Naive thymus-derived CD4-positive, alpha-beta T cell (primary cell): ENCODE data around the gene NRXN3. TPM values are rescaled to one million over a fixed set of nuclear protein-coding genes. Genes with fewer than 3 reads are reported as not detected.

ENCODE experiments used
- ATAC-seq: fragments of 150-1000 bp; cut with Tn5 transposase; 2 replicates; pipeline ENCODE4 v1.10.0; 2021; ENCODE audit warnings: mild to moderate bottlenecking, moderate library complexity
- CTCF ChIA-PET: fragments of 350-600 bp; sonication (Branson Sonifier 250); formaldehyde crosslinking; loops from one replicate; lab custom pipeline; 2021; ENCODE audit warnings: antibody characterized with exemption; lab: Charles Lee
- POLR2A ChIA-PET: fragments of 350-600 bp; sonication (Branson Sonifier 250); formaldehyde crosslinking; loops from one replicate; lab custom pipeline; 2021; ENCODE audit warnings: antibody characterized with exemption, inconsistent platforms; lab: Charles Lee
- DNase-seq, 9 donors: peaks; one replicate each; pipeline versions ENCODE4 v3.0.0 to v3.0.0-alpha.2; 2020 to 2022; ENCODE audit warnings: mixed read lengths in 1 of 9
- H3K27ac ChIP-seq: one replicate; pipeline ENCODE4 v1.7.0; 2013; ENCODE audit warnings: mild to moderate bottlenecking, low read depth, low read length, moderate library complexity
- H3K27me3 ChIP-seq, 2 donors: one replicate each; pipeline ENCODE4 v1.7.0; 2013; ENCODE audit warnings: low read length in 2 of 2, mild to moderate bottlenecking in 2 of 2, moderate library complexity in 2 of 2; ENCODE audit not compliant: control insufficient read depth in 2 of 2, insufficient read depth in 2 of 2
- H3K36me3 ChIP-seq, 3 experiments: 1 replicate in 2 of 3; 2 replicates in 1 of 3; pipeline ENCODE4 v1.7.0; 2013; ENCODE audit warnings: low read length in 3 of 3, mild to moderate bottlenecking in 3 of 3, moderate library complexity in 1 of 3; ENCODE audit not compliant: insufficient read depth in 3 of 3, control insufficient read depth in 2 of 3
- H3K4me1 ChIP-seq, 2 donors: one replicate each; pipeline ENCODE4 v1.7.0; 2013; ENCODE audit warnings: low read length in 2 of 2, mild to moderate bottlenecking in 2 of 2, moderate library complexity in 1 of 2; ENCODE audit not compliant: control insufficient read depth in 2 of 2, insufficient read depth in 2 of 2
- H3K4me3 ChIP-seq: 2 replicates; pipeline ENCODE4 v1.7.0; 2013; ENCODE audit warnings: mild to moderate bottlenecking, low read length
- H3K9me3 ChIP-seq, 3 experiments: 1 replicate in 2 of 3; 2 replicates in 1 of 3; pipeline ENCODE4 v1.7.0; 2013; ENCODE audit warnings: low read length in 3 of 3; ENCODE audit not compliant: control insufficient read depth in 2 of 3
- H3K27ac Mint-ChIP-seq, 9 donors: one replicate each; pipeline ENCODE4 v1.8.0; 2020 to 2022; ENCODE audit warnings: mixed read lengths in 9 of 9, mild to moderate bottlenecking in 8 of 9, moderate library complexity in 5 of 9, inconsistent platforms in 2 of 9
- H3K27me3 Mint-ChIP-seq, 5 donors: one replicate each; pipeline ENCODE4 v1.8.0; 2021 to 2022; ENCODE audit warnings: mixed read lengths in 5 of 5, mild to moderate bottlenecking in 1 of 5
- H3K36me3 Mint-ChIP-seq, 5 donors: one replicate each; pipeline ENCODE4 v1.8.0; 2020 to 2022; ENCODE audit warnings: mixed read lengths in 5 of 5, mild to moderate bottlenecking in 3 of 5, inconsistent platforms in 1 of 5
- H3K4me1 Mint-ChIP-seq, 7 donors: one replicate each; pipeline ENCODE4 v1.8.0; 2020 to 2022; ENCODE audit warnings: mixed read lengths in 7 of 7, mild to moderate bottlenecking in 3 of 7, inconsistent platforms in 1 of 7
- H3K4me3 Mint-ChIP-seq, 10 donors: one replicate each; pipeline ENCODE4 v1.8.0; 2020 to 2022; ENCODE audit warnings: mild to moderate bottlenecking in 10 of 10, mixed read lengths in 10 of 10, moderate library complexity in 6 of 10, inconsistent platforms in 2 of 10
- H3K9me3 Mint-ChIP-seq, 11 donors: one replicate each; pipeline ENCODE4 v1.8.0; 2020 to 2022; ENCODE audit warnings: mixed read lengths in 11 of 11, mild to moderate bottlenecking in 4 of 11, inconsistent platforms in 1 of 11, moderate library complexity in 1 of 11
- intact Hi-C, 2 donors: fragments of 100-400 bp; cut with micrococcal nuclease; formaldehyde crosslinking; loops; one replicate each; pipeline ENCODE4 v1.15.1; 2023
- polyA plus RNA-seq, 2 donors: library from polyadenylated mRNA; unstranded; fragments of 300-500 nt; fragmentation: Illumina TruSeq; gene quantifications; one replicate each; pipeline ENCODE4 v1.2.3, GENCODE V29; 2021
- total RNA-seq, 6 experiments: library from RNA in 5 of 6; stranded (reverse) in 5 of 6; gene quantifications; 1 replicate in 5 of 6; 2 replicates in 1 of 6; pipeline ENCODE4 v1.2.3 and lab custom pipeline; 2021 to 2026

Gene NRXN3
- total and polyA plus RNA-seq, 7 experiments from 2014 or later = not detected

- CTCF ChIA-PET = no interaction called here
- H3K4me3 ChIP-seq = no peak overlapping the region
- no peaks in the 10 kb centered on the region for H3K9me3 ChIP-seq
- Mint-ChIP-seq H3K36me3 (no peaks in the 10 kb centered on the region), H3K9me3 (peaks cover 0 to 23% (median 8%) of the 10 kb centered on the region in 11 donors), H3K27ac (no peak overlapping the region), H3K27me3 (no peaks in the 10 kb centered on the region), H3K4me1 (no peaks in the 10 kb centered on the region), H3K4me3 (no peak overlapping the region)
- no peaks in the 10 kb centered on the region for H3K4me1 ChIP-seq
- H3K36me3 ChIP-seq = no peaks in the 10 kb centered on the region
- no peak for ATAC-seq
- H3K27me3 ChIP-seq = no peaks in the 10 kb centered on the region
- POLR2A ChIA-PET = no interaction called here
- H3K27ac ChIP-seq = no peak overlapping the region
- intact Hi-C loops = no loop called here
- no peak for DNase-seq
These were observed 1384.6 kb downstream of the NRXN3 start for GRCh38 chr14:79554816-79555215.

GRCh38 chr14:79555429-79555828, 1385.3 kb downstream of the NRXN3 start:
- Histone ChIP-seq H3K27me3 (no peaks in the 10 kb centered on the region), H3K9me3 (no peaks in the 10 kb centered on the region), H3K4me1 (no peaks in the 10 kb centered on the region), H3K36me3 (no peaks in the 10 kb centered on the region), H3K27ac (no peak overlapping the region), H3K4me3 (no peak overlapping the region)
- Mint-ChIP-seq H3K4me3 (no peak overlapping the region), H3K4me1 (no peaks in the 10 kb centered on the region), H3K27me3 (no peaks in the 10 kb centered on the region), H3K9me3 (peaks cover 0 to 23% (median 8%) of the 10 kb centered on the region in 11 donors), H3K27ac (no peak overlapping the region), H3K36me3 (no peaks in the 10 kb centered on the region)
- DNase-seq (no peak), ATAC-seq (no peak)
- POLR2A ChIA-PET = no interaction called here
- CTCF ChIA-PET = no interaction called here
- intact Hi-C loops = no loop called here

- DNase-seq = no peak
These were observed 1387.1 kb downstream of the NRXN3 start for GRCh38 chr14:79557309-79557708.

GRCh38 chr14:79562185-79562584, 1392.0 kb downstream of the NRXN3 start:
- peaks cover 0 to 24% (median 5%) of the 10 kb centered on the region in 11 donors for H3K9me3 Mint-ChIP-seq
- intact Hi-C loops = no loop called here
- H3K27ac Mint-ChIP-seq = no peak overlapping the region
- H3K4me3 ChIP-seq = no peak overlapping the region
- H3K4me3 Mint-ChIP-seq = no peak overlapping the region
- H3K9me3 ChIP-seq = no peaks in the 10 kb centered on the region
- CTCF ChIA-PET = no interaction called here
- no peaks in the 10 kb centered on the region for H3K36me3 ChIP-seq
- H3K36me3 Mint-ChIP-seq = no peaks in the 10 kb centered on the region
- no peaks in the 10 kb centered on the region for H3K27me3 Mint-ChIP-seq
- POLR2A ChIA-PET = no interaction called here
- DNase-seq (no peak), ATAC-seq (no peak)
- H3K27ac ChIP-seq = no peak overlapping the region
- no peaks in the 10 kb centered on the region for H3K4me1 Mint-ChIP-seq
- H3K27me3 ChIP-seq = no peaks in the 10 kb centered on the region
- no peaks in the 10 kb centered on the region for H3K4me1 ChIP-seq

More at GRCh38 chr14:79557309-79557708, 1387.1 kb downstream of the NRXN3 start:
- Histone ChIP-seq H3K4me3 (no peak overlapping the region), H3K36me3 (no peaks in the 10 kb centered on the region), H3K9me3 (no peaks in the 10 kb centered on the region), H3K27ac (no peak overlapping the region), H3K27me3 (no peaks in the 10 kb centered on the region), H3K4me1 (no peaks in the 10 kb centered on the region)
- Mint-ChIP-seq H3K27me3 (no peaks in the 10 kb centered on the region), H3K27ac (no peak overlapping the region), H3K9me3 (peaks cover 0 to 16% (median 11%) of the 10 kb centered on the region in 11 donors), H3K4me3 (no peak overlapping the region), H3K36me3 (no peaks in the 10 kb centered on the region), H3K4me1 (no peaks in the 10 kb centered on the region)
- intact Hi-C loops = no loop called here
- ChIA-PET POLR2A (no interaction called here), CTCF (no interaction called here)
- ATAC-seq = no peak

GRCh38 chr14:79564371-79564770, 1394.2 kb downstream of the NRXN3 start:
- Histone ChIP-seq H3K9me3 (no peaks in the 10 kb centered on the region), H3K4me3 (no peak overlapping the region), H3K27me3 (no peaks in the 10 kb centered on the region), H3K36me3 (no peaks in the 10 kb centered on the region), H3K4me1 (no peaks in the 10 kb centered on the region), H3K27ac (no peak overlapping the region)
- Mint-ChIP-seq H3K4me1 (no peaks in the 10 kb centered on the region), H3K9me3 (peaks cover 0 to 15% (median 2%) of the 10 kb centered on the region in 11 donors), H3K27me3 (no peaks in the 10 kb centered on the region), H3K36me3 (no peaks in the 10 kb centered on the region), H3K4me3 (no peak overlapping the region), H3K27ac (no peak overlapping the region)
- DNase-seq = no peak
- POLR2A ChIA-PET = no interaction called here
- no peak for ATAC-seq
- CTCF ChIA-PET = no interaction called here
- intact Hi-C loops = no loop called here

- no peak for DNase-seq
- Histone ChIP-seq H3K4me1 (no peaks in the 10 kb centered on the region), H3K36me3 (no peaks in the 10 kb centered on the region), H3K27me3 (peaks cover 0 to 3% of the 10 kb centered on the region in 2 donors), H3K27ac (no peak overlapping the region), H3K4me3 (no peak overlapping the region), H3K9me3 (no peaks in the 10 kb centered on the region)
- Mint-ChIP-seq H3K27ac (no peak overlapping the region), H3K4me3 (no peak overlapping the region), H3K9me3 (peaks cover 0 to 9% (median 2%) of the 10 kb centered on the region in 11 donors), H3K36me3 (no peaks in the 10 kb centered on the region), H3K27me3 (no peaks in the 10 kb centered on the region), H3K4me1 (no peaks in the 10 kb centered on the region)
- ChIA-PET POLR2A (no interaction called here), CTCF (no interaction called here)
- intact Hi-C loops = no loop called here
- ATAC-seq = no peak
These were observed 1397.1 kb downstream of the NRXN3 start for GRCh38 chr14:79567306-79567705.

GRCh38 chr14:79568594-79568993, 1398.4 kb downstream of the NRXN3 start:
- no peaks in the 10 kb centered on the region for H3K27me3 Mint-ChIP-seq
- DNase-seq = no peak
- H3K9me3 ChIP-seq = no peaks in the 10 kb centered on the region
- no peaks in the 10 kb centered on the region for H3K36me3 Mint-ChIP-seq
- ChIA-PET CTCF (no interaction called here), POLR2A (no interaction called here)
- ATAC-seq = no peak
- intact Hi-C loops = no loop called here
- peaks cover 0 to 9% (median 2%) of the 10 kb centered on the region in 11 donors for H3K9me3 Mint-ChIP-seq
- H3K27me3 ChIP-seq = peaks cover 0 to 3% of the 10 kb centered on the region in 2 donors
- H3K4me3 ChIP-seq = no peak overlapping the region
- H3K4me1 Mint-ChIP-seq = no peaks in the 10 kb centered on the region
- H3K4me3 Mint-ChIP-seq = no peak overlapping the region
- no peaks in the 10 kb centered on the region for H3K4me1 ChIP-seq
- H3K36me3 ChIP-seq = no peaks in the 10 kb centered on the region
- H3K27ac Mint-ChIP-seq = no peak overlapping the region
- no peak overlapping the region for H3K27ac ChIP-seq
